Stimulated activated CD4-positive, alpha-beta T cell treated with anti-CD3 and anti-CD28 coated beads, Interleukin-1b, Interleukin-23, amount 100 ng/mL, for 1 hour (primary cell): Measurements from ENCODE around the gene ANKS3.
A peak's percentile ranks its signal among the peaks of the same experiment; 100 is the strongest.

Experiments
- DNase-seq, 2 donors: peaks; one replicate each; pipeline ENCODE4 v3.0.0-alpha.2; 2020; ENCODE audit warnings: low read depth in 2 of 2

ANKS3 gene

GRCh38 chr16:4734063-4734729, at the start of gene ANKS3, which contains the start of gene DNAAF8:
Gene ANKS3 (minus strand): TSS chr16:4734271. CDS start chr16:4730149, 4,122 bp downstream.
Gene DNAAF8 (plus strand): TSS chr16:4734537. CDS start chr16:4736515, 1,978 bp downstream.
- peak; percentile 36 to 68 for DNase-seq

- DNase-seq = no peak
Measured at GRCh38 chr16:4783251-4783950, 49.3 kb upstream of the ANKS3 start.

GRCh38 chr16:4780235-4780634, 46.2 kb upstream of the ANKS3 start:
- DNase-seq = no peak

- no peak for DNase-seq
Measured at GRCh38 chr16:4778050-4778392, 44.0 kb upstream of the ANKS3 start.

- no peak for DNase-seq
Measured at GRCh38 chr16:4777339-4778049, 43.4 kb upstream of the ANKS3 start.

- no peak for DNase-seq
Measured at GRCh38 chr16:4776141-4776705, 42.2 kb upstream of the ANKS3 start.

- DNase-seq = no peak
Measured at GRCh38 chr16:4775005-4775404, 40.9 kb upstream of the ANKS3 start.

GRCh38 chr16:4772351-4772750, 38.3 kb upstream of the ANKS3 start:
- DNase-seq = no peak

GRCh38 chr16:4771646-4772045, 37.6 kb upstream of the ANKS3 start:
- no peak for DNase-seq

- no peak for DNase-seq
Measured at GRCh38 chr16:4769306-4769638, 35.2 kb upstream of the ANKS3 start.

GRCh38 chr16:4768549-4769305, 34.7 kb upstream of the ANKS3 start:
- peak; percentile 58 to 78 for DNase-seq

GRCh38 chr16:4767872-4768548, 33.9 kb upstream of the ANKS3 start:
- DNase-seq = no peak

- peak; percentile 82 to 98 for DNase-seq
Measured at GRCh38 chr16:4766875-4767628, 33.0 kb upstream of the ANKS3 start, which contains the start of gene ZNF500. Gene ZNF500 (minus strand): TSS chr16:4767162. CDS start chr16:4765978, 1,184 bp downstream.

GRCh38 chr16:4765511-4766474, 31.7 kb upstream of the ANKS3 start:
- DNase-seq = no peak

- no peak for DNase-seq
Measured at GRCh38 chr16:4763791-4764190, 29.7 kb upstream of the ANKS3 start.

- no peak for DNase-seq
Measured at GRCh38 chr16:4762205-4762604, 28.1 kb upstream of the ANKS3 start.

- no peak for DNase-seq
Measured at GRCh38 chr16:4760221-4760910, 26.3 kb upstream of the ANKS3 start.

- no peak for DNase-seq
Measured at GRCh38 chr16:4755687-4756086, 21.6 kb upstream of the ANKS3 start.

GRCh38 chr16:4754865-4755264, 20.8 kb upstream of the ANKS3 start:
- DNase-seq = no peak
